Hepatic stellate cell (primary cell): Measurements from ENCODE around the gene DCC.
"Not testable (repeated sequence)": the region's sequence is repeated elsewhere in the genome, so short reads cannot be mapped to it uniquely, and the experiment has no call there.

Experiments
- DNase-seq: peaks from one replicate; pipeline ENCODE4 v3.0.0; 2011; ENCODE audit warnings: low spot score

Gene DCC

DNA sequence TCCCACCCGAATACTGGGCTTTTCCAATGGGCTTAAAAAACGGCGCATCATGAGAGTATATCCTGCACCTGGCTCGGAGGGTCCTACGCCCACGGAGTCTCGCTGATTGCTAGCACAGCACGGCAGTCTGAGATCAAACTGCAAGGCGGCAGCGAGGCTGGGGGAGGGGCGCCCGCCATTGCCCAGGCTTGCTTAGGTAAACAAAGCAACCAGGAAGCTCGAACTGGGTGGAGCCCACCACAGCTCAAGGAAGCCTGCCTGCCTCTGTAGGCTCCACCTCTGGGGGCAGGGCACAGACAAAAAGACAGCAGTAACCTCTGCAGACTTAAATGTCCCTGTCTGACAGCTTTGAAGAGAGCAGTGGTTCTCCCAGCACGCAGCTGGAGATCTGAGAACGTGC lies 1171.7 kb downstream of the DCC start:
- DNase-seq: not testable (repeated sequence)

GRCh38 chr18:53521068-53521467 lies 1181.1 kb downstream of the DCC start:
- DNase-seq: no peak

DNA sequence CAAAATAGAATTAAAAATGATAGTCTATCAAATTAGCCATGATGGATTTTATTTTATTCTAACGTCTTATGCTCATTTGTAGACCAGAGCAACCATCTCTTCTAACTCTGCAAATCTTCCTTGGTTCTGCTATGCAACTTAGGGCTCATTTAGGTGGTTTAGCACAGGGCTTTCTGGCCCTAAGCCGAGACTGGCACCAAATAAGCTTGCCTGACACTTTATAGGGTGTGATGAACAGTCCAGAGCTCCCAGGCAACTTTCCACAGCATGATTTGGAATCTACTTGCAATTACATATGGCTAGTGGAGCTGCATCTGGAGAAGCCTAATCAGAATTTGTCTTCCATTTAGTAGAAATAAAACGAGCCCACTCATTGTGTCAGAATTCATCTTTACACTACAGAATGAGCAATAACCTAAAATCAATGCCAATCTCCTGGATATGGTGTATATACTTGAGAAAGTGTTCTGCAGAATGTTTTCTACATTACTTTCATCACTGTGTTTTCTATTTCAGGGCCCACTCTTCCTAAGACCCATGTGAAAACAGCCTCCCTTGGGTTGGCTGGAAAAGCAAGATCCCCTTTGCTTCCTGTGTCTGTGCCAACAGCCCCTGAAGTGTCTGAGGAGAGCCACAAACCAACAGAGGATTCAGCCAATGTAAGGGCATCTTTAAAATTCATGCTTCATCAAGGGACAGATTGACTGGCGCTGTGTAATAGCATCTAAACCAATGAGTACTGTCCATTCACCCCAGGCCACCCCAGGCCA lies 1186.3 kb downstream of the DCC start:
- DNase-seq: no peak

DNA sequence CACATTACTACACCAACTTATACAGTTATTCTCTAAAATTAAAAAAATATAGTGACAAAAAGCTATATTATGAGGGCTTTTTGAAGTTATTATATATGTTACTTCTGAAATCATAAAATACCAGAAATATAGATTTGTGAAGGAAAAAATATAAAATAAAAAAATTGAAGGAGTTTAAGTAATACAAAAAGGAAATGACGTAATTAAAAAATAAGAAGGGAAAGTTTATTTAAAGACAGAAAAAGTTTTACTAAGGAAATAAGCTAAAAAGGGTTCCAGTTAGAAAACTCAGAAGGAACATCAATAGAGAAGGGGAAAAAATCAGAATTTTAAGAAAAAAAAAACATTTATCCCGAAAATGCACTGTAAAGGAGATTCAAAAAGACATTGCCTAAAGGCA lies 1187.4 kb downstream of the DCC start:
- no peak for DNase-seq

GRCh38 chr18:53531187-53531586 lies 1191.2 kb downstream of the DCC start:
- no peak for DNase-seq

- DNase-seq: no peak
Measured at GRCh38 chr18:53531896-53532295, 1191.9 kb downstream of the DCC start.

DNA sequence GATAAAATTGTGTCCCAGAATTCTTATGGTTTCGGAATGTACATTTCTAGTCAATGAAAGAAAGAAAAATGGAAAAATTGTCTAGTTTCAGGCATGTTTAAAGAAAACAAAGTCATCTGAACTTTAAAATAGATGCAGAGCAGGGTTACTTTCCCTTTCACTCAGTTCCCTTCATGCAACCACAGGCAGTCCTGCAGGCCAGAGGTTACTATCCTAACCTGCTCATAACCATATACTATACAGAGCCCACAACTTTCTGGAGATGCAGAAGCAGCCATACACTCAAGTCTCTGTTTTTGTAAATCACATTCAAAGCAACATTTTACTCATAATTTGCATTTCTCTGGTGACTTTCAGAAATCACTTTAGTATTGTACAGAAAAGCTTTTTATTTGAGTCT lies 1194.2 kb downstream of the DCC start:
- DNase-seq: no peak

DNA sequence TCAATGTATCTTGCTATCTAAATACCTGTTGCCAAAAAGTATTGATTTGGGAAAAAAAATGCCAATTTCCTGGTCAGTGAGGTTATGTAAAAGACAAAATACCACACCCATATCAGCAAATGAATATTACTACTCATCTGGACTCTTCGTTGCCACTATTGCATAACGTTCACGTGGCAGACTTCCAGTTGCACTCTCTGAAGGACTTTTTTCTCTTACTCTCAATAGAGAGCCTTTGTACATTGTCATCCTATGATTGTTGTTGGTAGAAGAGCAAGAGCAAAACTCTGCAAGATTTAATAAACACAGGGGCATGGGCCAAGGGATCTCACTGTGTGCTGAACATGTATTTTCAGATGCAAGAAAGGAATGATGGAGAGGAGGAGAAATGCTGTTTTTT lies 1194.7 kb downstream of the DCC start:
- DNase-seq: no peak

- DNase-seq: no peak
Measured at GRCh38 chr18:53536908-53537307, 1196.9 kb downstream of the DCC start.

DNA sequence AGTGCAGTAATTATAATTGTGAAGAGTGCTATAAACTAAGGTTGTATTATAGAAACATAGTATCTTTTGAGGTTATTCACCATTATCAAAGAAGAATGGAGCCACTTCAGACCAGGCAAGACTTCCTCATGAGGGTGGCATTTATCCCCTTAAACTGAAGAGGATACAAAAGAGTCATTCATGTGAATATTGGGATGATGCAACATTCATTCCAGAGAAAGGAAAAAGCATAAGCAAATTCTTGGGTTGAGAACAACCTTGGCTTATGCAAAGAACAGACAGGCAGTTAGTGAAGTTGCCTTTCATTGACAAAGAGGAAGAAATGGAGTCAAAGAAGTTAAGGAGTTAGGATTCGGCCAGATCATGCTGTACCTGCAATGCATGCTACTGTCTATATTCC lies 1201.9 kb downstream of the DCC start:
- DNase-seq: no peak

GRCh38 chr18:53543711-53544110 lies 1203.7 kb downstream of the DCC start:
- DNase-seq: no peak

GRCh38 chr18:53544917-53545316 lies 1204.9 kb downstream of the DCC start:
- DNase-seq: no peak

DNA sequence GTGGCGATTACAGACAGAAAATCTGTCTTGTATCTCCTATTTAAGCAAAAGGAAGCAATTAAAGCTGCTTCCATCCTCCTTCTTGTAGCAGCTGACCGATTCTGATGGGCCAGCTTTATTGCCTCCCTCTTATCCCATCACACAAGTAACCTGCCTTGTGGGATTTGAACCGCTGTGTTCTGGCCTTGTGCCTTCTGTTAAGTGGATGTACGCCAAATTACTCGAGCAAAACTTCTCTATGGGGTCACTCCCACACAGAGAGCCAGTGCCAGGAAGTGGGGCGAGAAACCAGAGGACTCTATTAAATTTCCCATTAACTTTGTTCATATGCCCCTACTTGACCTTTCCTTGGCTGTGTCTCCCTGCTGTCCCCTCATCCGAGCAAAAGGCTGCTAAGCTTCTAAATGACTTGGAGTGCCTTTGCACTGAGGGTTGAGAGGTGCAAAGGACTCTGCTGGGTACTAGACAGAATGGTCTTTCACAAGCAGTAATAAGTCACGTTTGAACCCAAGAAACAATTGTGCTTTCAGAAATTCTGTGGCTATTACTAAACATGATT lies 1212.0 kb downstream of the DCC start:
- no peak for DNase-seq

- DNase-seq: no peak
Measured at GRCh38 chr18:53553030-53553429, 1213.0 kb downstream of the DCC start.

DNA sequence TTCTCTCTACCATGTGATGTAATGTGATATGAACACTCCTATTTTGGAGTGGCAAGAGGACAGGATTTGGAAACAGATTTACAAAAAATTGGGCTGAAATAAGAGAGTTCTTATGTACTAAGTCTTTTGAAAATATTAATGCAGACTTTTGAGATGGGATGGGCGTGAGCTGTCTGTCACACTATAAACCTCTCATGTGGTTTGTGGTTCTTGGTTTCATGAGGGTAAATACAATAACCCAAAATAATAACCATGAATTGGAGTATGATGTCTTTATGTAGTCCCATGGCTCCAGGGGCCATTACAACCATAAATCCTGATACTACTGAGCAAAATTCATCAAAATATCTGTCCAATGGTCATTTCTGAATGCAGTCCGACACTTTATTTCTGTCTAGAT lies 1216.5 kb downstream of the DCC start:
- no peak for DNase-seq

DNA sequence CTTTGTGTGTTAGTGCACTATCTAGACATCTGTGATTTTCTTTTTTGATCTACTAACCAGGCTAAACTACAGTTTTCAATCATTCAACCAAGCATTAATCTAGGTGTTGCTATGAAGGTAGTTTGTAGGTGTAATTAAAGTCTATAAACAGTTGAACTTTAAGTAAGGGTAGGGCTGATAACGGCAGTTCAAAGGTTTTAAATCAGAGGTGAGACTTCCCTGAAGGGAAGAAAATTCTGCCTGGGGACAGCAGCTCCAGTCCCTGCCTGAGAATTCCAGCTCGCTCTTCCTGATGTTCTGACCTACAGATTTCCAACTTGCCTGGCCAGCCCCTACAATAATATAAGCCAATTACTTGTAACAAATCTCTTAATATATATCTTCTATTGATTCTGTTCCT lies 1220.5 kb downstream of the DCC start:
- no peak for DNase-seq

DNA sequence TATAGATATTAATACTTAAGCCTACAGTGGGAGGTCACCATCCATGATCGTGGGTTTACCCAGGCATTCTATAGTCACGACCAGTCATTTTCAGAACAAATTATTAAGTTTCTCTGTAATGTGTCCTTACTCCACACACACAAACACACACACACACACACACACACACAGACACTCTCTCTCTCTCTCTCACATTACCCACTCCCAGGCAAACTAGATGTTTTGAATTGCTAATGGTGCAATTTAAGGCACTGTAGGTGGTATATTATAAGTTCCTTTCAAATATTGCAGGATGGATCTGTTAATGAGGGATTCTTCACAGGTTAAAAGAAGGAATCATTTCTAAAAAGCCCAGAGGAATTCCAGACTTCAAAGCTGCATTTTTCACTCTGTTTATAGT lies 1226.6 kb downstream of the DCC start:
- no peak for DNase-seq

- DNase-seq: peak; percentile 4
Measured at GRCh38 chr18:53567929-53568574, 1228.1 kb downstream of the DCC start.
